ENCODE results near the gene OTUD7B.
A peak's percentile ranks its signal among the peaks of the same experiment; 100 is the strongest.

Gene OTUD7B

DNA sequence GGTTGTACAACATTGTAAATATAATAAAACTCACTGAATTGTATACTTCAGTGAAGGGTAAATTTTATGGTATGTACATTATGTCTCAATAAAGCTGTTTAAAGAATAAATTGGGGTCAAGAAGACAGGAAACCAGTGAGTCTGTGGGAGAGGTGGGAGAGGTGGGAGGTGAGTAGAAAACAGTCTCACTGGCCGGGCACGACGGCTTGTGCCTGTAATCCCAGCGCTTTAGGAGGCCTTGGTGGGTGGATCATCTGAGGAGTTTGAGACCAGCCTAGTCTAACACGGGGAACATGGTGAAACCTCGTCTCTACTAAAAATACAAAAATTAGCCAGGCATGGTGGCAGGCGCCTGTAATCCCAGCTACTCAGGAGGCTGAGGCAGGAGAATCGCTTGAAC lies 78.1 kb downstream of the OTUD7B start:
- TF ChIP-seq, protein P1, sequence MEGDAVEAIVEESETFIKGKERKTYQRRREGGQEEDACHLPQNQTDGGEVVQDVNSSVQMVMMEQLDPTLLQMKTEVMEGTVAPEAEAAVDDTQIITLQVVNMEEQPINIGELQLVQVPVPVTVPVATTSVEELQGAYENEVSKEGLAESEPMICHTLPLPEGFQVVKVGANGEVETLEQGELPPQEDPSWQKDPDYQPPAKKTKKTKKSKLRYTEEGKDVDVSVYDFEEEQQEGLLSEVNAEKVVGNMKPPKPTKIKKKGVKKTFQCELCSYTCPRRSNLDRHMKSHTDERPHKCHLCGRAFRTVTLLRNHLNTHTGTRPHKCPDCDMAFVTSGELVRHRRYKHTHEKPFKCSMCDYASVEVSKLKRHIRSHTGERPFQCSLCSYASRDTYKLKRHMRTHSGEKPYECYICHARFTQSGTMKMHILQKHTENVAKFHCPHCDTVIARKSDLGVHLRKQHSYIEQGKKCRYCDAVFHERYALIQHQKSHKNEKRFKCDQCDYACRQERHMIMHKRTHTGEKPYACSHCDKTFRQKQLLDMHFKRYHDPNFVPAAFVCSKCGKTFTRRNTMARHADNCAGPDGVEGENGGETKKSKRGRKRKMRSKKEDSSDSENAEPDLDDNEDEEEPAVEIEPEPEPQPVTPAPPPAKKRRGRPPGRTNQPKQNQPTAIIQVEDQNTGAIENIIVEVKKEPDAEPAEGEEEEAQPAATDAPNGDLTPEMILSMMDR (conservative IDR thresholded peaks at IDR 0.05; ENCODE audit: low read depth, low read length) = no peak
- no peak overlapping the region for H3K4me3 ChIP-seq (ENCODE audit: low read depth, low read length)
- no peak for DNase-seq (ENCODE audit: low read depth)

DNA sequence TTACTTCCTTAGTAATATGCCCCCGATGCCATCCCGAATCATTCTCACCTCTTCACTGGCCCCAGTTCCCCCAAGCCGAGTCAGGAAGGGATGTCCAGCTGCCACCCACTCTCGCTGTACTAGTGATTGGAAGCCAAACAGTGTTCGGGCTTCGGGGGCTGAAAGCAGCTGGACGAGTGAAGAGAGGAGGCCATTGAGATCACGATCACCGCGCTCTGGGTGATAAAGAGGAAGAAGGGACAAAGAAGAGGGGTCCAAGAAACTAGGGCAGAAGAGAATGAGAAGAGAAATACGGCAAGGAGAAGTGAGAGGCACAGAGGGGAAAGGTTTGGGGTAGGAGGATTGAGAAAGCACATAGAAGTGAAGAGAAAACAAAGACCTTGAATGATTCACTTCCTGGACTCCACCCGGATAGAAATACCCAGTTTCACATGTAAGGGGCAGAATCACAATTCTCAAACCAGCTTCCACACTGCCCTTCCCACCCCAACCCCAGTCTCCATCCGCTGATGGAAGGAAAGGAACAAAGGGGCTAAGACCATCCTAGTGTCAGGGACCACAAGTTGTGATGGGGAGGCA lies 79.2 kb downstream of the OTUD7B start:
- peak; percentile 12 for DNase-seq (ENCODE audit: low read depth)
- TF ChIP-seq, protein P1 (conservative IDR thresholded peaks at IDR 0.05; ENCODE audit: low read depth, low read length) = no peak
- no peak overlapping the region for H3K4me3 ChIP-seq (ENCODE audit: low read depth, low read length)

DNA sequence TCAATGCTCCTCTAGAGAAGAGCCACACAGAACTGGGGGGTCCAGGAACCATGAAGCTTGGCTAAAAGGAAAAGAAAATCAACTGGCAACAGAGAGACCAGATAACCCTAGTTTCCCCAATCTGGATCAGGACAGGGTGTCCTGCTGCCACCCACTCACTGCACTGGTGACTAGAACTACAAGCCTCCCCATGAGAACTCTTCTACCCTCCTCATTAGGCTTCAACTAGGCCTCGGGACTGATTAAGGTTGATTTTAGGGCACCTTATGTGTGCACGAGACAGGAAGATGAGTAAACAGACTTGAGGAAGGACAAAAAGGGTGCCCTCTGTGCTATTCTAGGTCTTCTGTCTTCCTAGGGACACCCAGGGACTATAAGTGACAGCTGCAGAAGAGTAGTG lies 80.7 kb downstream of the OTUD7B start:
- no peak overlapping the region for H3K4me3 ChIP-seq (ENCODE audit: low read depth, low read length)
- no peak for DNase-seq (ENCODE audit: low read depth)
- TF ChIP-seq, protein P1 (conservative IDR thresholded peaks at IDR 0.05; ENCODE audit: low read depth, low read length) = no peak

DNA sequence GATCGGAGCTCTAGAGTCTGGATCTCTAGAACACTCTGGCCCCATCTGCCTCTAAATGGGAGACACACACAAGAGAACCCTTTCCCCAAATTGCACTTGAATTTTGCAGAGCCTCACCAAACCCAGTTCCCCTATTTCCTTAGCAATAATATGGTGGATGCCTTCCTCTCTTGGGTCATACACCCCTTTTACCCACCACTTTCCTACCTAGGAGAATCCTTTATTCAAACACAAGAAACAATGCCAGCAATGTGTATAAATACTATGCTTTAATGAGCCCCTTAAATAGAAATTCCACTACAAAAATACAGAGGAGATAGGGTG lies 82.2 kb downstream of the OTUD7B start:
- TF ChIP-seq, protein P1 (conservative IDR thresholded peaks at IDR 0.05; ENCODE audit: low read depth, low read length) = no peak
- peak overlapping the region; percentile 78 for H3K4me3 ChIP-seq (ENCODE audit: low read depth, low read length)
- no peak for DNase-seq (ENCODE audit: low read depth)

DNA sequence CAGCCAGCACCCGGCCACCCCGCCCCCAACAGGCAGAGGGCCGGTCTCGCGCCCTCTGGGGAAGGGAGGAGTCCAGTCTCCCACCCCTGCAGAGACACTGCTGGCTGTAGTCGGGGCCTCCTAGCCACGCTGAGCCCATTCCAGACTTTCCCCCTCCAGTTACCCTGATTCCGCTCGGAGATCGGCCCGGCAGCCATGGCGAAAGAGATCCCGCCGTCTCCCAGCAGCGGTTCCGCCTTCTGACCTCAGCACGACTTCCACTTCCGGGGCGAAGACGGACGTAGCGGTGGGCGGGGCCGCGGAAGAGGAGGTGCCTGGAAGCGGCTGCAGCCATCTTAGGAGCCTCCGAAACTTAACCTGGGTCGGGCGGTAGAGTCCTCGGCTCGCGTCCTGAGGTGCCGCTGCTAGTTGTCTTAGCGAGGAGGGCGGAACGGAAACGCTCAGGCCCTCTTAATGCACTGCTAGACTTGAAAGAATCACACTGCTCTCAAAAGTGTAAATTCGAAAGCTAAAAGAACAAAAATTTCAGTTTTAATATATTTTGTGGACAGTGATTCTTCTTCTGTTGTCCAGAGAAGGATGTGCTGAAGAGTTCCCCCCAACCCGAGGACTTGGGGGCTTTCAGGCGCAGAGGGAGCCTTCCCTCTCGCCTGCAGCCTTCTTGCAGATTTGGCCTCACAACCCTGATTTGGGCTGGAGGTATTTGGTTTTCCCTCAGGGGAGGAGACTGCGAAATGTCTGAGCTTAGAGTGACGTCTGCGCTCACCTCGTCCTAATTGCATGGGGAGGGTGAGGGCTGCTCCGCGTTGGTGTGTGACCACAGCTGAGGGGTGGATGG lies 82.7 kb downstream of the OTUD7B start, which contains the start of gene SF3B4:
Gene SF3B4 (minus strand): TSS at position 241 of the 838 bp plus-strand sequence. CDS start 44 bp downstream, at position 197.
- peak within 1 kb of the TSS; percentile 78 for H3K4me3 ChIP-seq (ENCODE audit: low read depth, low read length)
- peak; percentile 95 for DNase-seq (ENCODE audit: low read depth)
- TF ChIP-seq, protein P1 (conservative IDR thresholded peaks at IDR 0.05; ENCODE audit: low read depth, low read length) = no peak

DNA sequence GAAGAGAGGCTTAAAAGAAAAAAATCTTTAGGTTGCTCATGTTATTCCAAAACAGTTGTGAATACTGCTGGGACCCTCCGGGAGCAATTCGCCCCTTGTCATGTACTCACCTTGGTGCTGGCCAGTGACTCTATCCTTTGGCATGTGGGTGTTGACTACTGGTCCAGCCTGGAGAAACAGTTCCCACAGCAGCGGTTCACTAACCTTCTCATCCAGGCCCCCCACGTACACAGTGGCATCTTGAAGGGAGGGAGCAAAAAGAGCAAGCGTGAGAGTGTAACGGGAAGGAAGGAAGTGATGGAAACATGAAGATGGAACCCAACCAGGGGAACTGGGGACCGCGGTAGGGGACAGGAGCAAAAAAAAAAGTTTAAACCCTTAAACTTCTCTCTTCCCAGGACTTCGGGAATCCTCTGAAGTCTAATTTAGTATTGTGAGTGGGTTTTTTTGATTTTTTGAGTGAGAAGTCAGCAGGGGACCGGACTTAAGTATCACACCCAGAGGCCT lies 83.4 kb downstream of the OTUD7B start:
- peak overlapping the region; percentile 78 for H3K4me3 ChIP-seq (ENCODE audit: low read depth, low read length)
- TF ChIP-seq, protein P1 (conservative IDR thresholded peaks at IDR 0.05; ENCODE audit: low read depth, low read length) = no peak
- DNase-seq (ENCODE audit: low read depth) = peak; percentile 17

Measured in choroid plexus epithelial cell (primary cell).